Lower lobe of right lung (tissue), 2 donors: ENCODE results near the gene CDKAL1. TPM values are rescaled to one million over a fixed set of nuclear protein-coding genes. Genes with fewer than 3 reads are reported as not detected.

Experiments used
- ATAC-seq, 2 donors: fragments of 200-7000 bp; cut with Tn5 transposase; one replicate each; pipeline ENCODE4 v1.9.1; 2020 to 2022; ENCODE audit warnings: mild to moderate bottlenecking in 2 of 2, moderate library complexity in 2 of 2
- DNase-seq: peaks from one replicate; pipeline ENCODE4 v3.0.0-alpha.2; 2020
- H3K27ac ChIP-seq: fragments of 200-600 bp; one replicate; pipeline ENCODE4 v1.8.0; 2022
- H3K27me3 ChIP-seq: fragments of 200-600 bp; one replicate; pipeline ENCODE4 v1.8.0; 2022; ENCODE audit warnings: low read depth
- H3K36me3 ChIP-seq: fragments of 200-600 bp; one replicate; pipeline ENCODE4 v1.8.0; 2022; ENCODE audit warnings: mild to moderate bottlenecking
- H3K4me1 ChIP-seq: fragments of 200-600 bp; one replicate; pipeline ENCODE4 v1.8.0; 2022
- H3K4me3 ChIP-seq: fragments of 200-600 bp; one replicate; pipeline ENCODE4 v1.8.0; 2022; ENCODE audit warnings: mild to moderate bottlenecking
- H3K9me3 ChIP-seq: fragments of 200-600 bp; one replicate; pipeline ENCODE4 v1.8.0; 2022
- intact Hi-C: fragments of 100-400 bp; cut with DNase I; formaldehyde crosslinking; loops from one replicate; pipeline ENCODE4 v1.11.0; 2022
- total RNA-seq: library from RNA; stranded (reverse); fragmentation: NEBNext Ultra II Directional; extraction: Animal tissue kit (Norgen Biotek cat#: 25700); gene quantifications from one replicate; pipeline ENCODE4 v1.2.1, GENCODE V29; 2021
- TF ChIP-seq, protein P1 (sequence below): fragments of 200-600 bp; IDR thresholded peaks from one replicate; pipeline ENCODE4 v1.8.0; 2022; ENCODE audit warnings: antibody characterized with exemption, mild to moderate bottlenecking
- donor health status: DM: no; HTN: yes; CAD: no; lungs with severe emphysema.

The CDKAL1 gene
- total RNA-seq, 1 donor from 2014 or later, result 16.0 TPM

GRCh38 chr6:21222656-21223055 is 688.4 kb downstream of the CDKAL1 start:
- Histone ChIP-seq H3K4me3 (no peak overlapping the region), H3K4me1 (no peaks in the 10 kb centered on the region), H3K27ac (no peak overlapping the region), H3K9me3 (no peaks in the 10 kb centered on the region), H3K27me3 (no peaks in the 10 kb centered on the region), H3K36me3 (no peaks in the 10 kb centered on the region)
- no peak for DNase-seq
- no peak for ATAC-seq
- intact Hi-C loops, result no loop called here
- TF ChIP-seq, protein P1, sequence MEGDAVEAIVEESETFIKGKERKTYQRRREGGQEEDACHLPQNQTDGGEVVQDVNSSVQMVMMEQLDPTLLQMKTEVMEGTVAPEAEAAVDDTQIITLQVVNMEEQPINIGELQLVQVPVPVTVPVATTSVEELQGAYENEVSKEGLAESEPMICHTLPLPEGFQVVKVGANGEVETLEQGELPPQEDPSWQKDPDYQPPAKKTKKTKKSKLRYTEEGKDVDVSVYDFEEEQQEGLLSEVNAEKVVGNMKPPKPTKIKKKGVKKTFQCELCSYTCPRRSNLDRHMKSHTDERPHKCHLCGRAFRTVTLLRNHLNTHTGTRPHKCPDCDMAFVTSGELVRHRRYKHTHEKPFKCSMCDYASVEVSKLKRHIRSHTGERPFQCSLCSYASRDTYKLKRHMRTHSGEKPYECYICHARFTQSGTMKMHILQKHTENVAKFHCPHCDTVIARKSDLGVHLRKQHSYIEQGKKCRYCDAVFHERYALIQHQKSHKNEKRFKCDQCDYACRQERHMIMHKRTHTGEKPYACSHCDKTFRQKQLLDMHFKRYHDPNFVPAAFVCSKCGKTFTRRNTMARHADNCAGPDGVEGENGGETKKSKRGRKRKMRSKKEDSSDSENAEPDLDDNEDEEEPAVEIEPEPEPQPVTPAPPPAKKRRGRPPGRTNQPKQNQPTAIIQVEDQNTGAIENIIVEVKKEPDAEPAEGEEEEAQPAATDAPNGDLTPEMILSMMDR, result no peak

DNA sequence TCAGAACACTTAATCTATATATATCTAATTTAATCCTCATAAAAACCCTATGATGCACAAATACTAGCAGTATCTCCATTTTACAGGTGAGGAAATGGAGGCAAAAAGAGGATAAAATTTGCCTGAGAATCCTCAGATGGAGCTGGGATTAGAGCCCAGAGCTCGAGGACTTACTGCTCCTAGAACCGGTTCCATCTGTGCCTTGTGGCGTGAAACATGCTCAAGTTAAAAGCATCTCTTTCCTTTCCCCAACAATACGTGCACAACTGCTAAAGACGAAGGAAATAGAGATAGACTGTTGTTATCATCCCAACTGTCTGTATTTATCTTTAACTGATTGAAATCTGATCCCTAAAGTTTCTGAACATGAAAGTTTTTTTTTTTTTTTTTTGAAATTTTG is 691.7 kb downstream of the CDKAL1 start:
- no peaks in the 10 kb centered on the region for H3K36me3 ChIP-seq
- no peak overlapping the region for H3K27ac ChIP-seq
- DNase-seq (no peak), ATAC-seq (no peak)
- no peaks in the 10 kb centered on the region for H3K27me3 ChIP-seq
- H3K4me1 ChIP-seq, result no peaks in the 10 kb centered on the region
- TF ChIP-seq, protein P1, result no peak
- H3K9me3 ChIP-seq, result no peaks in the 10 kb centered on the region
- intact Hi-C loops, result no loop called here
- no peak overlapping the region for H3K4me3 ChIP-seq

DNA sequence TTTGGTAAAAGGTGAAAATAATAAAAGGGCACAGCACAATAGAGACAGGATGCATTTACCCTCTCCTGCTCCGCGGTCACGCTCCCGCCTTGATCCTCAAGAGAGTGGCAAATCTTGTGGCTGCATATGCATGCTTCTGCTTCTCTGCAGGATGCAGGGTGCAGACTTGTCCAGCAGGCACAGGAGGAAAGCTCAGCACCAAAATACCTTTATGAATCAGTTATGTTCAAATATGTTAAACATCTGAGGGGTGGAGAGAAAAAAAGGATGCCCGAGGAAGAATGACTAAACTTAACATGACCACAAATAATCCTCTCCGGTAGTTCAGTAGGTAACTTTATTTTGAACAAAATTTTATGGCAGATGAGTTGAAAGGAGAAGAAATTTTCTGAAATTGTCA is 693.2 kb downstream of the CDKAL1 start:
- TF ChIP-seq, protein P1, result no peak
- intact Hi-C loops, result no loop called here
- no peak for DNase-seq

DNA sequence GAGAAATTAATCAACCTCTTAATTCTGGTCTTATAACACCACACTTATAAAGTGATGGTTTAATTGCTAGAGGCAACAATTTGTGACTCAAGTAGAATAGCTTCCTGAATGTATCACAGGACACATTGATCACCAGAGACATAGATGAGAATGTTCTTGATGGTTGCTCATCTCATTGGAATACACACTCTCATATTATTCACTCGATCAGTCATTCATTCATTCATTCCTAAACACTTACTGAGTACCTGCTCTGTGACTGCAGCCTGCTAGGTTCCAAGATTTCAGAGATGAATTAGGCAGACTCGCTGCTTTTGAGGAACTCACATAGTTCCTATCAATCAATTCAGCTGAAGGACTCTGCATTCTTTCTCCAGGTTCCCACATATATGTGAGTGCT is 694.2 kb downstream of the CDKAL1 start:
- Histone ChIP-seq H3K4me1 (no peaks in the 10 kb centered on the region), H3K36me3 (peaks cover 16% of the 10 kb centered on the region), H3K4me3 (no peak overlapping the region), H3K9me3 (no peaks in the 10 kb centered on the region), H3K27me3 (no peaks in the 10 kb centered on the region), H3K27ac (no peak overlapping the region)
- DNase-seq (no peak), ATAC-seq (no peak)
- intact Hi-C loops, result no loop called here
- TF ChIP-seq, protein P1, result no peak

More for the DNA sequence above, 693.2 kb downstream of the CDKAL1 start:
- no peaks in the 10 kb centered on the region for H3K9me3 ChIP-seq
- H3K27ac ChIP-seq, result no peak overlapping the region
- no peaks in the 10 kb centered on the region for H3K27me3 ChIP-seq
- H3K36me3 ChIP-seq, result peaks cover 8% of the 10 kb centered on the region
- no peak overlapping the region for H3K4me3 ChIP-seq
- H3K4me1 ChIP-seq, result no peaks in the 10 kb centered on the region
- ATAC-seq, result no peak

DNA sequence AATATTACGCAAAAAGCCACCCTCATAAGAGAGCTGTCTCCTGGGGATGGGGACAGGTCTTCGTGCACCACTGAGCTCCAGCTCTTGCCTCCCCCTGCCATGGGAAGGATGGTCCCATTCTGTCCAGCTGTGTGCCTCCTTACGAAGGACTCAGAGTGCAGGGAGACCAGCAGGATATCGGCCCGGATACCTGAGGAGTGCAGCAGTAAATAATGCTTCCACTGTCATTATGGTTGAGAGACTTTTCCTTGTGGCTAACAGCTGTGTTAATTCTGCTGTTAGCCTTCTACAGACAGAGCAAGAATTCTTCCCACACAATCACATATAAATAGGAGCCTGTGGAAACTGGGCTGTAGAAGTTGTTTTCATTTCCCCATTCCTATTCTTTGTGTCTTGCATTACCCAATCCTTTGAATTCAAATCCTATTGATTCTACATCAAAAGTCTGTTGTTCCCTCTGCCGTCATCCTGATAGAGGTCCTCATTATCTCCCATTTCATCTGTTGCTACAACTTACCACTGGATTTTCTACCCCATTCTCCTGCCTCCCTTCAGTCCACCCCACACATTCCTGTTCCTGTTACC is 694.7 kb downstream of the CDKAL1 start:
- intact Hi-C loops, result no loop called here

More for the DNA sequence above, 694.7 kb downstream of the CDKAL1 start:
- ATAC-seq (no peak), DNase-seq (no peak)
- H3K36me3 ChIP-seq, result peaks cover 16% of the 10 kb centered on the region
- TF ChIP-seq, protein P1, result no peak
- no peak overlapping the region for H3K27ac ChIP-seq
- H3K4me1 ChIP-seq, result no peaks in the 10 kb centered on the region
- no peaks in the 10 kb centered on the region for H3K9me3 ChIP-seq
- no peaks in the 10 kb centered on the region for H3K27me3 ChIP-seq
- H3K4me3 ChIP-seq, result no peak overlapping the region
